Ramos (cell line): ENCODE results near the gene NIPBL.
"Not testable (repeated sequence)": the region's sequence is repeated elsewhere in the genome, so short reads cannot be mapped to it uniquely, and the experiment has no call there.

ENCODE experiments used
- in situ Hi-C: fragments of 300-500 bp; cut with MboI; formaldehyde crosslinking; loops from one replicate; pipeline ENCODE4 v1.14.3; 2022; ENCODE audit warnings: low sequenced_read_pairs; ENCODE audit not compliant: unreplicated experiment

The NIPBL gene

GRCh38 chr5:37071487-37071886, 194.9 kb downstream of the NIPBL start:
- in situ Hi-C loops, result no loop called here

GRCh38 chr5:37071901-37072581, 195.5 kb downstream of the NIPBL start:
- in situ Hi-C loops, result no loop called here

GRCh38 chr5:37075399-37075950, 198.9 kb downstream of the NIPBL start:
- in situ Hi-C loops, result no loop called here

- in situ Hi-C loops, result no loop called here
These were observed 200.6 kb downstream of the NIPBL start for GRCh38 chr5:37077146-37077545.

GRCh38 chr5:37080697-37081096, 204.1 kb downstream of the NIPBL start:
- in situ Hi-C loops, result no loop called here

- in situ Hi-C loops, result not testable (repeated sequence)
These were observed 206.4 kb downstream of the NIPBL start for GRCh38 chr5:37082977-37083376.

- in situ Hi-C loops, result not testable (repeated sequence)
These were observed 209.5 kb downstream of the NIPBL start for GRCh38 chr5:37086026-37086425.

- in situ Hi-C loops, result no loop called here
These were observed 210.1 kb downstream of the NIPBL start for GRCh38 chr5:37086466-37087173.

GRCh38 chr5:37088009-37088408, 211.4 kb downstream of the NIPBL start:
- in situ Hi-C loops, result no loop called here

- in situ Hi-C loops, result no loop called here
These were observed 213.7 kb downstream of the NIPBL start for GRCh38 chr5:37090123-37090726.

GRCh38 chr5:37090781-37091180, 214.2 kb downstream of the NIPBL start:
- in situ Hi-C loops, result no loop called here

GRCh38 chr5:37093795-37094194, 217.2 kb downstream of the NIPBL start:
- in situ Hi-C loops, result not testable (repeated sequence)

GRCh38 chr5:37099267-37099666, 222.7 kb downstream of the NIPBL start:
- in situ Hi-C loops, result not testable (repeated sequence)

GRCh38 chr5:37103302-37103701, 226.7 kb downstream of the NIPBL start:
- in situ Hi-C loops, result no loop called here

- in situ Hi-C loops, result no loop called here
These were observed 232.8 kb downstream of the NIPBL start for GRCh38 chr5:37109338-37109737.

GRCh38 chr5:37110135-37110534, 233.6 kb downstream of the NIPBL start:
- in situ Hi-C loops, result no loop called here

- in situ Hi-C loops, result no loop called here
These were observed 235.1 kb downstream of the NIPBL start for GRCh38 chr5:37111426-37112382.

GRCh38 chr5:37112383-37112991, 235.9 kb downstream of the NIPBL start:
- in situ Hi-C loops, result no loop called here
